HG03066 (cell line): Measurements from ENCODE around the gene CSNK1E.

ENCODE experiments used
- ATAC-seq: cut with Tn5 transposase; IDR thresholded peaks from one replicate; pipeline ENCODE4 v1.9.1; 2021; ENCODE audit warnings: low read depth; ENCODE audit not compliant: unreplicated experiment

Gene CSNK1E

GRCh38 chr22:38335077-38335476 lies 17.8 kb upstream of the CSNK1E start:
- no peak for ATAC-seq

DNA sequence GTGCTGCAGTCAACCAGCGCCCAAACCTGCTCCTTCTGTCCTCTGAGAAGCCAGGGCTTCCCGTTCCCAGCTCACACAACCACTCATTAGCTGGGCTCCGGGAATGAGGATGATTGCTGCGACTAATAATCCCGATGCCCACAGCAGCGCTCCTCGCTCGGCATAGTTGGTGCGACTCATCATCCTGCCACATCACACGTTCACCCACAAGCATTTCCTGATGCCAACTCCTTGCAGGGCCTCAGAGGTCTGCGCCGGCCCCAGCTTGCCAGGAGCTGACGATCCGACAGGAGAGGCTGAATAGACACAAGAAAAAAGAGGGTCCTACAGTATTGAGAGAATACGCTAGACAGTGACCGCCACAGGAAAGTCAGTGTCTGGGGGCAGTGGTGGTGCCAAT lies 10.6 kb upstream of the CSNK1E start:
- ATAC-seq: no peak

GRCh38 chr22:38327396-38327795 lies 10.2 kb upstream of the CSNK1E start:
- no peak for ATAC-seq

- no peak for ATAC-seq
Observed at GRCh38 chr22:38325587-38325986, 8.4 kb upstream of the CSNK1E start.

GRCh38 chr22:38320605-38321402 lies 3.6 kb upstream of the CSNK1E start:
- ATAC-seq: no peak

DNA sequence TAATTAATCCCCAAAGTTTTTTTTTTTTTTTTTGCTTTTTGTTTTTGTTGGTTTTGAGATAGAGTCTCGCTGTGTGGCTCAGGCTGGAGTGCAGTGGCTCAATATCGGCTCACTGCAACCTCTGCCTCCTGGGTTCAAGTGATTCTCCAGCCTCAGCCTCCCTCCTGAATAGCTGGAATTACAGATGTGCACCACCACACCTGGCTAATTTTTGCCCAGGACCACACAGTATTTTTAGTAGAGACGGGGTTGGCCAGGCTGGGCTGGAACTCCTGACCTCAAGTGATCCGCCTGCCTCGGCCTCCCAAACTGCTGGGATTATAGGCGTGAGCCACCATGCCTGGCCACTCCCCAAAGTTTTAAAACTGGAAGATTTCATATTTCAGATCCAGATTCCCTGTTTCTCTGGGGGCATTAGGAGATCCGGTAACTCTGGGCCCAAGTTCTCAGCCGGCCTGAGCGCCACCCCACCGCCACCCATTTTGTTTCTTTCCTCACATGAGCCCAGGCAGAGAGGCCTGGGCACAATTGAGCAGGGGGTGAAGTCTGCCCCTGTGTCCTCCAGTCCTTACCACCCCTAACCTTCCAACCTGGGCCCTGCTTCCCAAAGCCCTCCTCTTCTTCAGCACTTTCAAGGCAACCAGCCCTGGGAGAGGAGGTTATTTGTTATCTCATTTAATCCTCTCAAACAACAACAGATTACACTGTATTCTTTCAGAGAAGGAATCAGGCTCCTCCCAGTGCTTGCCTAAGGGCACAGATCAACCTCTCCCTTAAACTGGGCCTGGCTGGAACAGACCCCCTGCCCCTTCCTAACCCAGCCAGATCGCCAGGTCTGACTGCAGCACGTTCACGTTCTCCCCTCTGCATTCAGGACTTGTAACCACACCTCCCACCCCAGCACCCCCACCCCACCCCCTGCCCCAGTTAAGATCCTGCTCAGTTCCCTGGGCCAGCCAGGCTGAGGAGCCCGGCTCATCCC lies 1.9 kb upstream of the CSNK1E start:
- ATAC-seq: no peak

- no peak for ATAC-seq
Observed at GRCh38 chr22:38317995-38318715, 922 bp upstream of the CSNK1E start.

GRCh38 chr22:38316364-38317121 lies 690 bp downstream of the CSNK1E start:
- no peak for ATAC-seq

DNA sequence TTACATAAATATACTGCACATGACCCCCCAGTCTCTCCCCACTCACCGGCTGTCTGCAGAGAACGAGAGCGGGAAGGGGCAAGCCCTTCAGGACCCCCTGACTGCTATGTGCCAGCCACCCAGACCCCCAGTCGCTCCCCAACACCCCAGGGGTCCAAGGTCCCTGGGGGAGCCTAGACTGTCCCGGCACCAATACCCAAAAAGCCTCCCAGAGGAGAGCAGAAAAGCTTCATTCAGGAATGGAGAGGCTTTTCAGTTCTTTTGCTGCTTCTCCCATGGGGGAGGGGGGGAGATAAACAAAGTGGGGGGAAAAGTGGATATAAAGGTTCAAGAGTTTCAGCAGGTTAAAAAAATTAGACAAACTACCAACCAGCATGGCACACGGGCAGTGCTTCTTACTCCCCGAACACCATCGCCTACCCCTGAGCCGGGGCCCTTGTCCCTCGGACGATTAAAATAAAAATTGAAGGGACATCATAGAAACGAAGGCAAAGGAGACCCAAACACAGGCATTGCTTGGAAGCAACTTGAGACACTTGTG lies 1.3 kb downstream of the CSNK1E start:
- ATAC-seq: no peak

- no peak for ATAC-seq
Observed at GRCh38 chr22:38314933-38315822, 2.1 kb downstream of the CSNK1E start.

DNA sequence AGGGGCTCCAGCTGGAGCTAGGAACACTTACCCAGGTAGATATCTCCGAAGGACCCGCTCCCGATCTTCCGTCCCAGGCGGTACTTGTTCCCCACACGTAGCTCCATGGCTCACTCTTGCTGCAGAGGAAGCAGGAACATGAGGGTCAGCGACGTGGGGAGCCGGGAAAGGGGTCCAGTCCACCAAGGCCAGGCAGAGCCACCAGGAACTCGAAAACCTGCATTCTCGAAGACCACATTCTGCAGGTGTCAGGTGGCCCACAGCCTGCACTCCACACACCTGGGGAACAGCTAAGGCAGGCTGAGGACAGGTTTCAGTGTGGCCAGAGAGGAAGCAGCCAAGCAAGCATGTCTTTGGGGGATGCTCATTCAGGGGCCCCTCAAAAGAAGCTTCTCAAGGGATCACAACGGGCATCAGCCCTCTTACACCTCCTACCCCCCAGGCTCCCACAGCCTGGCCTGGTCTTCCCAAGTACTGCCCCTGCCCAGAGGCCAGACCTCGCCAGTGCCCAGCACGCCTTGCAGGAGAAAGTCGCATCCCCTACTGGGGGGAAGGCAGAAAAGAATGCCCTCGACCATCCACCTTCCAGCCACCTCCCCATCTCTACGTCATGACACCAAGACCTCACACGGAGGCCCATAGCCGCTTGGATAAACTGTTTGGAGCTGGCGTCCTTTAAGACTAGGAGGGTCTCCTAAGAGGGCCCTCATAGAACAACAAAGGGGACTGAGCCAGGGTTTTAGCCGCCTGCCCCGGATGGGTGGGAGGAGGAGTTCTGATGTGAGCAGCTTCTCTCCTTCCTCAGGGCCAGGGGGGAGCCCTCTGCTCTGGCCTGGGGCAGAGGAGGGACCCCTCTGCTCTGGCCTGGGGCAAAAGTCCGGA lies 2.9 kb downstream of the CSNK1E start:
- no peak for ATAC-seq

GRCh38 chr22:38313384-38313955 lies 3.8 kb downstream of the CSNK1E start:
- ATAC-seq: no peak

DNA sequence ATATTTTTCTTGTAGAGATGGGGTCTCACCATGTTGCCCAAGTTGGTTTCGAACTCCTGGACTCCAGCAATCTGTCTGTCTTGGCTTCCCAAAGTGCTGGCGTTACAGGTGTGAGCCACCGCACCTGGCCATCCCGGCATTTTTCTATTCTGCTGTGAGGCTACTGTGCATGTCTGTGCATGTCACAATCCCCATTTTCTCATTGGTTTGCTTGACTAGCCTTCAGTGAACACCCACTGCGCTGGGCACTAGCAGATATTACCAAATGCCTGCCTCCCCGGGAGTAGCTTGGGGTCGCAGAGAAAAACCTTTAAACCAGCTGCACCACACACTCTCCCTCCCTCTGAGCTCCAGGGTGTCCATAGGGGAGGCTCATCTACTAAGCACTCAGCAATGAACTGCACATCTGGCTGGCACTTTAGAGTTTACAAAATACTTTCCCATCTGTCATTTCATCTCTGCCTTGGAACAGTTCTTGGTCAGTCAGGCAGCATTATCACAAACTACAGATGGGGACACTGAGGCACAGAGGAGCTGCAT lies 4.9 kb downstream of the CSNK1E start:
- ATAC-seq: no peak

- ATAC-seq: no peak
Observed at GRCh38 chr22:38311323-38311620, 6.0 kb downstream of the CSNK1E start.

GRCh38 chr22:38310518-38311322 lies 6.5 kb downstream of the CSNK1E start:
- ATAC-seq: no peak

DNA sequence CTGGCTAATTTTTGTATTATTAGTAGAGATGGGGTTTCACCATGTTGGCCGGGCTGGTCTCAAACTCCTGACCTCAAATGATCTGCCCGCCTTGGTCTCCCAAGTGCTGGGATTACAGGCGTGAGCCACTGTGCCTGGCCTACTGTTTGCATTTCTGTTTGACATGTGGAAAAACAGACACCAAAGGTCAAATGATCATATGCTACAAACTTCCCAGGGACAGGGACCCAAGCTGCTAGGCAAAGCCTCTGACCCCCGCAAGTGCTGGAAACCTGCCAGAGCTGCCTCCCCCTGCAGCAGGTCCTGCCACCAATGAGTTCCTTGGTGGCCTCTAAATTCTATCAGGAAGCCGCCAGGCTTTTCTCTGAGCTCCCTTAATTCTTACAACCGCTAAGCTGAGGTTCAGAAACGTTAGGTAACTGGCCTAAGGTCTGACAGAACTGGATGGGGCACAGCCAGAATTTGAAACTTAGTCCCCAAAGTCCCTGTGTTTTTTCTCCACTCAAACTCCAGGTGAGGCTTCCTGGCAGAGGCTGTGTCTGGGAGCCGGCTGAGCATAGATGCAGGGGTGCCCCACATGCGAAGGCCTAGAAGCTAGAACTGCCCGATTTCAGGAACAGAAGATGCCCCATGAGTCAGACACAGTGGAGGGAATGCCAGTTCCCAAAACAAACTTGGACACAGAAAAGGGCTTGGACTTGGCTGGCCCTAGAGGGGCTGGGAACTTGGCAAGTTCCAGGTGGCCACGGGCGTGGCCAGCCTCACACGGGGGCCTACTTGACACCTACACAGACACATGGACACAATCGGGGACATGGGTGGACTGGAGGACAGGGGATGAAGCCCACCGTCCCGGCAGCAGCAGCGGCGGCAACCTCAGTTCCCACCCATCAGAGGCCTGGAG lies 7.4 kb downstream of the CSNK1E start:
- ATAC-seq: no peak
